NCI-H1694 treated with DMSO at 0.1 percent for 48 hours (cell line): ENCODE data around the gene FRMD4B.
"Not testable (repeated sequence)": the region's sequence is repeated elsewhere in the genome, so short reads cannot be mapped to it uniquely, and the experiment has no call there.

Experiments used
- DNase-seq: peaks from one replicate; lab custom pipeline; 2025; lab: John Stamatoyannopoulos, UW

FRMD4B gene

GRCh38 chr3:69283913-69284611 is 101.8 kb downstream of the FRMD4B start:
- DNase-seq, result no peak

- DNase-seq, result no peak
Observed at GRCh38 chr3:69283496-69283895, 102.4 kb downstream of the FRMD4B start.

DNA sequence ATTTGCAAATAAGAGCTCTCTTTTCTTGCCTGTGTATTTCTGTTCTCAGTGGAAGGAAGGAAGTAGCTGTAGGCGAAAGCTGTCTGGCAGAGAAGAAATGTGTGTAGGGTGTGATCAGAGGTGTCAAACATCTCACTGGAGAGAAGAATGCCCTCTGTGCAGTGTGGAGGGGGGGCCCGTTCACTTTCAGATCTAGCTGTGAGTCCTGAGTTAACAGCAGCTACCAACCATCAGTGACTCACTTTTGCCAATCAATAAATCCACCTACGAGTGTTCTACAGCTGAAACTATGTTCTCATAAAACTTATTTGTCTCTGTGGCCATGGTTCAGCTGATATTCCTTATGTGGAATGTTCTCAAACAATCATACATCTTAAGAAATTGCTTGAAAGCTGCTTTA is 103.7 kb downstream of the FRMD4B start:
- DNase-seq, result no peak

- not testable (repeated sequence) for DNase-seq
Observed at GRCh38 chr3:69277403-69277802, 108.5 kb downstream of the FRMD4B start.

GRCh38 chr3:69276884-69277283 is 109.0 kb downstream of the FRMD4B start:
- DNase-seq, result no peak

DNA sequence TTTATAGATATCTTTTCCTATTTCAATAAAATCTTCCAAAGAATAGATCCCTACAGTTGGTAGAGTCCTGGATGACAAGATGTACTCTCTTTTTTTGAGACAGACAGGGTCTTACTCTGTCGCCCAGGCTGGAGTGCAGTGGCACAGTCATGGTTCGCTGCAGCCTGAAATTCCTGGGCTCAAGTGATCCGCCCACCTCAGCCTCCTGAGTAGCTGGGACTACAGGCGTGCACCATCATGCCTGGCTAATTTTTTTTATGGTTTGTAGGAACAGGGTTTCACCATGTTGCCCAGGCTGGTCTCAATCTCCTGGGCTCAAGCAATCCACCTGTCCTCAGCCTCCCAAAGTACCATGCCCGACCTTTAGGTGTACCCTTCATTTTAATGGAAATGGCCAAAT is 109.7 kb downstream of the FRMD4B start:
- DNase-seq, result not testable (repeated sequence)

GRCh38 chr3:69273896-69274295 is 112.0 kb downstream of the FRMD4B start:
- no peak for DNase-seq

- no peak for DNase-seq
Observed at GRCh38 chr3:69272556-69272955, 113.3 kb downstream of the FRMD4B start.

- DNase-seq, result no peak
Observed at GRCh38 chr3:69271098-69271497, 114.8 kb downstream of the FRMD4B start.

GRCh38 chr3:69266585-69266984 is 119.3 kb downstream of the FRMD4B start:
- DNase-seq, result no peak

- not testable (repeated sequence) for DNase-seq
Observed at GRCh38 chr3:69266071-69266470, 119.8 kb downstream of the FRMD4B start.

GRCh38 chr3:69260843-69261405 is 125.0 kb downstream of the FRMD4B start:
- DNase-seq, result not testable (repeated sequence)

DNA sequence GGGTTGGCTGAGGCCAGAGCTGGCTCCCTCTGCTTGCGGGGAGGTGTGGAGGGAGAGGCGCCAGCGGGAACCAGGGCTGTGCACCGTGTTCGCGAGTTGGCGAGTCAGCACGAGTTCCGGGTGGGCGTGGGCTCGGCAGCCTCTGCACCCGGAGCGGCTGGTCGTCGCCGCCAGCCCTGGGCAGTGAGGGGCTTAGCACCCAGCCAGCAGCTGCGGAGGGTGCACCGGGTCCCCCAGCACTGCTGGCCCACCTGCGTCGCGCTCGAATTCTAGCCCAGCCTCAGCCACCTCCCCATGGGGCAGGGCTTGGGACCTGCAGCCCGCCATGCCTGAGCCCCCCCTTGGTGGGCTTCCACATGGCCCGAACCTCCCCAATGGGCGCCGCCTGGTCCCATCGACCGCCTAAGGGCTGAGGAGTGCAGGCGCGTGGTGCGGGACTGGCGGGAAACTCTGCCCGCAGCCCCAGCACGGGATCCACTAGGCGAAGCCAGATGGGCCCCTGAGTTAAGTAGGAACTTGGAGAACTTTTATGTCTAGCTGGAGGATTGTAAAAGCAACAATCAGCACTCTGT is 125.6 kb downstream of the FRMD4B start:
- DNase-seq, result no peak

GRCh38 chr3:69259125-69259524 is 126.8 kb downstream of the FRMD4B start:
- no peak for DNase-seq

DNA sequence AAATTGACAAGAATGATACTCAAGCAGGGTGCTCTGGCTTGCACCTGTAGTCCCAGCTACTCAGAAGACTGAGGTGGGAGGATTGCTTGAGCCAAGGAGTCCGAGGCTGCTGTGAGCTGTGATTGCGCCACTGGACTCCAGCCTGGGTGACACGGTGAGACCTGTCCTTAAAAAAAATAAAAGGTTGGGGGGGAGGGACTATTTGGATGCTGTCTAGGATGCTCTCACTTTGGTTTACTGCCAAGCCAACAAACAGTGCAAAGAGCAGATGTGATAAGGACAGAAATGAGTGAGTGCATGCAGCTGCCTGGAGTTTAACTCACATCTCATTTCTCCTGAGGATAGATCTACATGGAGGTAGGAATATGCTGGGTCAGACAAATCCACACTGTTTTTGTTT is 130.0 kb downstream of the FRMD4B start:
- DNase-seq, result no peak

DNA sequence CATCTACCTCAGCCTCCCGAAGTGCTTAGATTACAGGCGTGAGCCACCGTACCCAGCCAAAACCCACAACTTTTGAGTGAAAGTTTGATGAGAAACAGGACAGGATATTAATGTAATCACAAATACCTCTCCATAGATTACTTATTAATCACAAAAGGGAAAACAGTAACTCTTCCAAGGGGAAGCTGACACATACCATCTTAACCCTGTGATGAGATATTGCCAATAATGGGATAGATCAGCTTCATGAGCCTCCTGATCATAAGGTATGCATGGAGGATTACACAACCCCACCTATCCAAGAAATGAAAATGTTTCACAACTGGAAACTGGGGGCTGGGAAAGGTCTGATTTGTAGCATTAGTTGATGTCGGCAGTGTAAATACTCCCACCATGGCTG is 131.5 kb downstream of the FRMD4B start:
- DNase-seq, result no peak

GRCh38 chr3:69252631-69253030 is 133.3 kb downstream of the FRMD4B start:
- no peak for DNase-seq

DNA sequence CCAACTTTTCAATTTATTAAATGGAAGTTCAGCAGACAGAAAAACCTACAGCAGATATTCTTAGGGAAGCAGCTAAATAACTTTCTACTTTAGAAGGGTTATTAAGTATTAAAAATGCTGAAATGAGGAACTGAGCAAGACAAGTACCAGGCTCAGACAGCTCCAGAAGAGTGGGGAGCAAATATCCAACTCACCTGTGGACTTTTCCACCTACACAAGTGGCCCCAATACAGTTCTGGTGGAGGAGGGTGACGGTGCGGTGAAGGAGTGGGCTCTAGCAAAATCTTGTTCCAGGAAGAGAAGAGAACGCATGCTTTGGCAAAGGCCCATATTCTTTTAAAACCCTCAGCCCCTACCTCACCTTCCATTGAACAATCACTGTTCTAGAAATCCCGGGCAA is 133.7 kb downstream of the FRMD4B start:
- DNase-seq, result no peak

GRCh38 chr3:69251078-69251805 is 134.6 kb downstream of the FRMD4B start:
- DNase-seq, result no peak

DNA sequence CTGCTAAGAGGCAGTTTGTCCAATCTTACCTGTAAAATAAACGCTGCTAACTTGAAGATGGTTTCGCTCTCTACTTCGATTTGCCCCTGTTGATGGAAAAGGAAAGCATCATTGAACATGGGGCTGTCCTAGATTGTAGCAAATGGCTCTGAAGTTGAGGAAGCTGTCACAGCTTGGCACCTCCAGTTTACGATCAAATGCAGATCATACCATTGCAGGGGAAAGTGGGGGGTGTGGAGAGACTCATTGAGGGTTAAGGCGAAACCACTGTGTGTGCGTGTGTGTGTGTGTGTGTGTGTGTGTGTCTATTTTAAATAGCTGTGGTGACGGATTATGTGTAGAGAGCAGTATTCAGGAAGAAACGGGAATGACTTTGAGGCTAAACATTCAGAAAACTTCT is 135.9 kb downstream of the FRMD4B start:
- no peak for DNase-seq

- DNase-seq, result no peak
Observed at GRCh38 chr3:69249001-69249400, 136.9 kb downstream of the FRMD4B start.

DNA sequence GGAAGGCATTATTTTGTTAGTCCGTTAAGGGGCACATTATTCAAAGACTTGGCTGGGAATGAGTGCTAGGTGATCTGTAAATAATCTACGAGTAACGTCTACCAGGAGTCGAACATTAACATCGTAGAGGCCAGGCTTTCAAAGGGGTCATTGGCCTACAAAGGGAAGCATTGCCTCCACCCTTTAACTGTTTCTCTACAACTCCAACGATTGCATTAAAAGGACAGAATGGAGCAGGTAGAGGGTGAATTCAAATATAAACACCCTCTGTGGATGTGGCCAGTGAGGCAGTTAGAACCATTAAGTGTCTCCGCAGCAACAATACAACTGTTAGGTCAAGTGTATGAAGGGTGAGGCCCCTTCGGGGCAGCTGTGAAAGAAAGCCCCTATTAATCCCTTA is 137.5 kb downstream of the FRMD4B start:
- DNase-seq, result no peak

DNA sequence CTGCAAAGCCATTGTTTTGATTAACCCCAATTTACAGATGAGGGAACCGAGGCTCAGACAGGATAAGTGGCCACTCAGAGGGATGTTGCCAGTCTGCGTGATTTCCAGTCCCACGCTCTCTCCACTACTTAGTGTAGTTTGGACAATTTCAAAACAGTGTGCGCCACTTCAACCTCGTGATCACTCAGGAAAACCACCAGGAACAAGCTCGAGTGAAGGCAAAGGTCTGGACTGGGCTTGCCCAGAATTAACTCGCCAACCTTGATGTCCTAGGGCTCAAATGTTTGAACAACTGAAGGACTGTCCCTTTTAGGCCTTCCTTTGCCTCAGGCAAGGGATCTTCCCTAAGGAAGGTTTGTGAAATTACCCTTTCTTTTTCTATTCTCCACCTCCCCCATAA is 139.3 kb downstream of the FRMD4B start:
- no peak for DNase-seq
